ENCODE data around the gene HABP4. TPM values are rescaled to one million over a fixed set of nuclear protein-coding genes. Genes with fewer than 3 reads are reported as not detected.
A peak's percentile ranks its signal among the peaks of the same experiment; 100 is the strongest.

HABP4 gene
- total RNA-seq, 1 experiment from 2014 or later: 21.0 TPM

DNA sequence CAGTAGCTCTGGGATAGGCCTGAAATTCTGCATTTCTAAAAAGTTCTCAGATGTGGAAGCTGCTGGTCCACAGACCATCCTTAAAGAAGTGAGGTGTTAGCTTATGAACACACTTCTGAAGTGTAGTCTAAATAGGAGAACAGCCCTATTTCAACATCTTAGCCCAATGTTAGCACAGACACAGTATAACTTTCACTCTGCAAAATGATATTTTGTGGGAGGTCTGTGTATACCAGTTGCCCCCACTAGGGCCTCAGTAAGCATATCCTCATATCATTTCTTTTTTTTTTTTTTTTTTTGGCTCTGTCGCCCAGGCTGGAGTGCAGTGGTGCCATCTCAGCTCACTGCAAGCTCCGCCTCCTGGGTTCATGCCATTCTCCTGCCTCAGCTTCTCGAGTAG, 7.5 kb upstream of the HABP4 start:
- intact Hi-C loops (cut with micrococcal nuclease): no loop called here
- H3K9ac ChIP-seq (ENCODE audit: low read length): no peak overlapping the region
- DNase-seq (ENCODE audit: low read depth, low spot score): no peak
- H3K9me3 ChIP-seq (ENCODE audit: control insufficient read depth in 1 of 2, insufficient read depth in 1 of 2, low read depth in 1 of 2, low read length in 2 of 2): 0 out of 4 replicates have a peak, but pooled peaks cover 0 to 3% of the 10 kb centered on the region in 2 experiments
- no peaks in the 10 kb centered on the region for H3K27me3 ChIP-seq (ENCODE audit: insufficient read depth, low read length)
- H3K79me2 ChIP-seq (ENCODE audit: insufficient read depth, low read length): no peaks in the 10 kb centered on the region
- H4K20me1 ChIP-seq (ENCODE audit: insufficient read depth): no peaks in the 10 kb centered on the region
- ChIA-PET CTCF (interaction anchor here (0.8 to 1.5 kb wide), 3 partner anchors 8 to 223 kb away, joined by 3 to 10 read pairs (median 3); partner anchors contain the start of gene HABP4), POLR2A (no interaction called here), RAD21 (ENCODE audit: low non-redundant PET in 1 of 2, low total read pairs in 2 of 2, uncharacterized antibody in 2 of 2, unreplicated experiment in 2 of 2) (interaction anchor here in 1 of 2 experiments (0.5 to 1.4 kb wide), 2 partner anchors 99 to 212 kb away, joined by 3 to 4 read pairs; no protein-coding TSS in a partner anchor)
- no peak overlapping the region for H3K4me3 ChIP-seq (replicated peaks in 1 of 2; ENCODE audit: low read depth in 1 of 2, low read length in 2 of 2)
- H3K9me2 ChIP-seq (ENCODE audit: insufficient read depth): no peaks in the 10 kb centered on the region
- no peaks in the 10 kb centered on the region for H3K36me3 ChIP-seq (ENCODE audit: control insufficient read depth in 1 of 2, insufficient read depth in 2 of 2, low read length in 2 of 2)
- TF ChIP-seq, protein P1, sequence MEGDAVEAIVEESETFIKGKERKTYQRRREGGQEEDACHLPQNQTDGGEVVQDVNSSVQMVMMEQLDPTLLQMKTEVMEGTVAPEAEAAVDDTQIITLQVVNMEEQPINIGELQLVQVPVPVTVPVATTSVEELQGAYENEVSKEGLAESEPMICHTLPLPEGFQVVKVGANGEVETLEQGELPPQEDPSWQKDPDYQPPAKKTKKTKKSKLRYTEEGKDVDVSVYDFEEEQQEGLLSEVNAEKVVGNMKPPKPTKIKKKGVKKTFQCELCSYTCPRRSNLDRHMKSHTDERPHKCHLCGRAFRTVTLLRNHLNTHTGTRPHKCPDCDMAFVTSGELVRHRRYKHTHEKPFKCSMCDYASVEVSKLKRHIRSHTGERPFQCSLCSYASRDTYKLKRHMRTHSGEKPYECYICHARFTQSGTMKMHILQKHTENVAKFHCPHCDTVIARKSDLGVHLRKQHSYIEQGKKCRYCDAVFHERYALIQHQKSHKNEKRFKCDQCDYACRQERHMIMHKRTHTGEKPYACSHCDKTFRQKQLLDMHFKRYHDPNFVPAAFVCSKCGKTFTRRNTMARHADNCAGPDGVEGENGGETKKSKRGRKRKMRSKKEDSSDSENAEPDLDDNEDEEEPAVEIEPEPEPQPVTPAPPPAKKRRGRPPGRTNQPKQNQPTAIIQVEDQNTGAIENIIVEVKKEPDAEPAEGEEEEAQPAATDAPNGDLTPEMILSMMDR (IDR thresholded peaks at IDR 0.05 in 2 of 3, conservative IDR thresholded peaks at IDR 0.05 in 1 of 3; ENCODE audit: borderline replicate concordance in 1 of 3, insufficient read depth in 1 of 3, low read depth in 2 of 3, low read length in 2 of 3): peak in 1 of 3 experiments; percentile 18; a peak in 1 of 6 replicates
- no peak for TF ChIP-seq MAX (IDR thresholded peaks at IDR 0.05)
- peak; percentile 70 for ATAC-seq
- H3K4me1 ChIP-seq (ENCODE audit: control insufficient read depth in 1 of 2, insufficient read depth in 2 of 2, low read length in 2 of 2): no peaks in the 10 kb centered on the region
- H3K4me2 ChIP-seq (ENCODE audit: low read length): no peak overlapping the region
- no peak overlapping the region for H3K27ac ChIP-seq (ENCODE audit: low read depth, low read length)
- H2AFZ ChIP-seq (ENCODE audit: low read depth, low read length, poor library complexity, severe bottlenecking): peak overlapping the region; percentile 43
- BruUV-seq (replicated peaks): no TSS peak

- Histone ChIP-seq H3K79me2 (ENCODE audit: insufficient read depth, low read length) (peaks cover 16% of the 10 kb centered on the region), H3K9ac (ENCODE audit: low read length) (no peak overlapping the region), H3K27me3 (ENCODE audit: insufficient read depth, low read length) (no peaks in the 10 kb centered on the region), H3K27ac (ENCODE audit: low read depth, low read length) (no peak overlapping the region), H3K9me2 (ENCODE audit: insufficient read depth) (no peaks in the 10 kb centered on the region), H4K20me1 (ENCODE audit: insufficient read depth) (no peaks in the 10 kb centered on the region; the same call in 1 of the 2 replicates), H3K4me3 (replicated peaks in 1 of 2; ENCODE audit: low read depth in 1 of 2, low read length in 2 of 2) (no peak overlapping the region), H2AFZ (ENCODE audit: low read depth, low read length, poor library complexity, severe bottlenecking) (no peak overlapping the region), H3K4me1 (ENCODE audit: control insufficient read depth in 1 of 2, insufficient read depth in 2 of 2, low read length in 2 of 2) (peaks cover 4 to 24% of the 10 kb centered on the region in 2 experiments; a peak in 3 of 4 replicates), H3K36me3 (ENCODE audit: control insufficient read depth in 1 of 2, insufficient read depth in 2 of 2, low read length in 2 of 2) (no peaks in the 10 kb centered on the region), H3K9me3 (ENCODE audit: control insufficient read depth in 1 of 2, insufficient read depth in 1 of 2, low read depth in 1 of 2, low read length in 2 of 2) (no peaks in the 10 kb centered on the region), H3K4me2 (ENCODE audit: low read length) (no peak overlapping the region)
- CTCF ChIA-PET: no interaction called here
- ATAC-seq (no peak), DNase-seq (ENCODE audit: low read depth, low spot score) (no peak)
- no TSS peak for BruUV-seq (replicated peaks)
- POLR2A ChIA-PET: no interaction called here
- RAD21 ChIA-PET (ENCODE audit: low non-redundant PET in 1 of 2, low total read pairs in 2 of 2, uncharacterized antibody in 2 of 2, unreplicated experiment in 2 of 2): no interaction called here
- intact Hi-C loops (cut with micrococcal nuclease): no loop called here
- TF ChIP-seq REST (IDR thresholded peaks at IDR 0.05; ENCODE audit: low read depth): no peak
- TF ChIP-seq, protein P2, sequence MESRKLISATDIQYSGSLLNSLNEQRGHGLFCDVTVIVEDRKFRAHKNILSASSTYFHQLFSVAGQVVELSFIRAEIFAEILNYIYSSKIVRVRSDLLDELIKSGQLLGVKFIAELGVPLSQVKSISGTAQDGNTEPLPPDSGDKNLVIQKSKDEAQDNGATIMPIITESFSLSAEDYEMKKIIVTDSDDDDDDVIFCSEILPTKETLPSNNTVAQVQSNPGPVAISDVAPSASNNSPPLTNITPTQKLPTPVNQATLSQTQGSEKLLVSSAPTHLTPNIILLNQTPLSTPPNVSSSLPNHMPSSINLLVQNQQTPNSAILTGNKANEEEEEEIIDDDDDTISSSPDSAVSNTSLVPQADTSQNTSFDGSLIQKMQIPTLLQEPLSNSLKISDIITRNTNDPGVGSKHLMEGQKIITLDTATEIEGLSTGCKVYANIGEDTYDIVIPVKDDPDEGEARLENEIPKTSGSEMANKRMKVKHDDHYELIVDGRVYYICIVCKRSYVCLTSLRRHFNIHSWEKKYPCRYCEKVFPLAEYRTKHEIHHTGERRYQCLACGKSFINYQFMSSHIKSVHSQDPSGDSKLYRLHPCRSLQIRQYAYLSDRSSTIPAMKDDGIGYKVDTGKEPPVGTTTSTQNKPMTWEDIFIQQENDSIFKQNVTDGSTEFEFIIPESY (IDR thresholded peaks at IDR 0.05; ENCODE audit: extremely low read depth, insufficient replicate concordance, low read length): no peak
- no peak for TF ChIP-seq YY1 (IDR thresholded peaks at IDR 0.05; ENCODE audit: extremely low read depth, insufficient replicate concordance, low read depth, low read length)
- no peak for TF ChIP-seq CEBPB (IDR thresholded peaks at IDR 0.05; ENCODE audit: low read depth)
- no peak for TF ChIP-seq MAX (IDR thresholded peaks at IDR 0.05)
- TF ChIP-seq RAD21 (IDR thresholded peaks at IDR 0.05; ENCODE audit: low read depth): no peak
- TF ChIP-seq FOSL1 (IDR thresholded peaks at IDR 0.05; ENCODE audit: low read depth): no peak
- no peak for TF ChIP-seq POLR2AphosphoS5 (IDR thresholded peaks at IDR 0.05; ENCODE audit: low read depth, low read length)
- TF ChIP-seq SRF (IDR thresholded peaks at IDR 0.05; ENCODE audit: low read depth): no peak
Observed at GRCh38 chr9:96447406-96447805, 2.6 kb upstream of the HABP4 start.

Data from HCT116 (cell line).